GM18858 (cell line): ENCODE results near the gene POLR1D.

Source experiments
- ATAC-seq: cut with Tn5 transposase; IDR thresholded peaks from one replicate; pipeline ENCODE4 v1.9.1; 2021; ENCODE audit not compliant: unreplicated experiment

Gene POLR1D

GRCh38 chr13:27637289-27637626 lies 15.6 kb downstream of the POLR1D start:
- no peak for ATAC-seq

DNA sequence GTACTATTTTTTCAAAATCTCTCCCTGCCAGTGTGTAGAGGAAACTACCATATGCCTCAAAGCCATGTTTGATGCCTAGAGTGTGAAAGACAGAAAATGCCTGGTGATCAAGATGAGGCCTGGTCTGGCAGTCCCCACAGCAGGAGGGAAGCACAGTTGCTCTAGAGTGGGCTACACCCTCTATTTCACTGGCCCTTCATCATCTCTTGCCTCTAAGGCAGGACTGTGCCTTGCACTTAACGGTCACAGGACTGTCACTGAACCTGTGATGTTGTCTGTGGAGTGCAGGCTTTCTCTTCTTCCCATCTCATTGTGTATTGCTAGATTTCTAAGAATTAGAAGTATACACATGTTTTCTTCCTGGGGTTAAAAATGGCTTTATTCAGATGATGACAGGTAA lies 16.3 kb downstream of the POLR1D start:
- ATAC-seq, result no peak

GRCh38 chr13:27638521-27638920 lies 16.8 kb downstream of the POLR1D start:
- ATAC-seq, result no peak

DNA sequence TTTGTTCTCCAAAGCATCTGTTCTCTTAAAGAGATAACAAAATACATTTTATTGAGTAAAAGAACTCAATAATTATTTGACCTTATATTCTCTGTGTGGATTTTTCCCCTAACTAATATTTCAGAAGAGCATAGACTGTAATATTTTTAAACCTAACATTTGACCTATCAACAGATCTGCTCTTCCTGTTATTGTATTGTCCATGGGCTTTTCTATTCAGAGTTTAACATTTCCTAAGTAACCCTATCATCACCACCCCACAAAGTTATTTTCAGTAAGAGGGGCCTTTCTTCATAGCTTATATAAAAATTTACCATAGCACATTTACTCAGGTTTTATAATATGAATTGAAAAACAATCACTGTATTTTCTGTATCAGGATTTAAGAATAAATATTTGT lies 17.5 kb downstream of the POLR1D start:
- ATAC-seq, result no peak

DNA sequence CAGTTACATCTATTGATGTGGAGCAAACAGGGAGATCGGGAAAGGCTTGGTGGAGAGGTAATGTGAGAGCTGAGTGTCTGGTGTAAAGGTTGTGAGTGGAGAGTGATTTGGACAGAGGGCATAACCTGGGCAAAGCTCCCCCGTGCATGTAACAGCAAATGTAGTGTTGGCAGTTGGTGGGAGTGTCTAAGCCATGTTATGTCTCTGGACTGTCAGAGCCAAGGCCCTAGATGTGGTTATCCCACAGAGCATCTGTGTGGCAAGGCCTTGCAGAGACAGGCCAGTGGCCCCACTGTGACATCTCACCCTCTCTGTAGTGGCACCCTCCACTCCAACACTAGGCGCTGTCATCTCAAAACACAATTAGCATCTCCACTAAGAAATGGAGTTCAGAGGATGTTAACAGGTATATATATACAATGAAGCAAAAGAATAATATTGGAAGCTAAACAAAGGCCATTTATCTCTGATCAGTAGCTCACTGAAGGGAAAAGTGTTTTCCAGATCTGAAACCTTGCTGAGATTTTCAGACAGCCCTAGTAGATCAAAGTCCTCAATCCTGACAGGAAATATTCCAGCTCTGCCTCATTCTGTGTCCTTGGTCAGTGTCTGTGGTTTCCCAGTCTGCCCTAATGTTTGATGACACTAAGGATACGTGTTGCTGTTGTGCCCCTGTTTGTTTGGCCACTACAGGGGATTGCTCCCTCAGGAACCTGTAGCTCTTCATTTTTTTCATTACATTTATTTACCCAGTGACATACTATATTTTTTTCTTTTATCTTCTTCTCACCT lies 20.2 kb downstream of the POLR1D start:
- ATAC-seq, result no peak

GRCh38 chr13:27643334-27644132 lies 21.8 kb downstream of the POLR1D start:
- no peak for ATAC-seq

DNA sequence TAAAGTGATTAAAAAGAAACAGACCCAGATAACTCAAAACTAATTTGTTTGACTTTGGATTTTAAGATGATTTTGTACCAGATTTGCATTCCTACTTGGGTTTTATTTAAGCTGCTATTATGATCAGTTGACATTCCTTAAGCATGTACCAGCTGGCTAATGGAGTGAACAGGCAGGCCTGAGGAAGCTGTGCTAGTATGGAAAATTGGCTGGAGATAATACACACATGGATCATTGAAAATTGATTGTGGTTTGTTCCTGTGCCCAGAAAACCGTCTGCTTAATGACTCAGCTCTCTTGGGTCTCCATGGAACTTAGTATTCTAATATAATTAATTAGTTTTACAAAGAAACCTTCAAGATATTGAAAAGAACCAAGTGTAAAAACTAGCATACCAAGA lies 22.6 kb downstream of the POLR1D start:
- no peak for ATAC-seq

GRCh38 chr13:27650312-27650711 lies 28.6 kb downstream of the POLR1D start:
- no peak for ATAC-seq

DNA sequence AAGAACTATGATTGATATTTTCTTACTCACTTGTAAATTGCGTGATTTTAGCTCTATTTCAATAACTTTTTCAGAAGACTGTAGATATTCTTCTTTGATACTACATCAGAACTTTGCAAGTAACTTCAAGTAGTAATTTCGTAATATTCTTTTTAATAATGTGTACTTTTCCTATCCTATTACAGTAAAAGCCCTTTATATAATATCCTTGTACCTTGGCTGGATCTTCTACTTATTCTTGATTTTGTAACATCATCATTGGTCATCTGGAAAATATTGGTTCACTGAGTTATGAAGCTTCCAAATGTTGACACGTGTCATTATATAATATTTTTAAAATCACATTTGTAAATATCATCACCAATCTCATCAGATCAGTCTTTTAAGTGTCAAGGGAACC lies 32.4 kb downstream of the POLR1D start:
- no peak for ATAC-seq

- ATAC-seq, result no peak
Observed at GRCh38 chr13:27654816-27655215, 33.1 kb downstream of the POLR1D start.

DNA sequence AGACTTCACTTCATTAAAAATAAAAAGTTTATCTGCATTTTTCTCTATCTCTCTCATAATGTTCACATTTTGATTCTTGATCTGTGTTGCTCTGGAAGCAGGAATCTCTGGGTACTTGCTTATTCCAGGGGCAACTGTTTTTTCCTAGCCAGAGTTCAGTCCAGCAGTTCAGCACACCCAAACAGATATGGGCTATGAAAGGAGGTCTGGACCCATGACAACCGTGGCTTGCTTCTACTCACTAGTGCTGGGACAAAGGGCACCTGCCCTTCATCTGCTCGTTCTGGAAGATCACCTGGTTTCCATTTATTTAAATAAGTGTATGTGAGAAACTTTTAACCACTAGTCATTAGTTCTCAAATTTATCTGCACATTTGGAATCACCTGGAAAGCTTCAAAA lies 36.0 kb downstream of the POLR1D start:
- no peak for ATAC-seq

DNA sequence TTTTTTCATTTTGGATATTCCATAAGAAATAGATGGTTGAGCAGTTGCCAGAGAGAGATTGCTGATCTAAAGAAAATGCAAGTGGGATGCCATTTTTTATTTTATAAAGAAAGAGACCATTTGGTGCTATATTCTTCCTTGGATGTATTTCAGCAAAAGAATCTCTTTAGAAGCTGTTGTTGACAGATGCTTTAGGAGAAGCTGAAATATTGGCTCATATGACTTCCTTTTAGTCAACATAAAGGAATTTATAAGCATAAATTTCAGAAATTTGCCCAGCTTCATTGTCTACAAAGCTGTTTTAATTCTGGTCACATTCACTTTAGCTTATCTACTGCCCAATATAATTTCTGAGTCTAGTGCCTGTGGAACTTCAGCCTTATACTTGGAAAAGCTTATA lies 36.9 kb downstream of the POLR1D start:
- no peak for ATAC-seq

DNA sequence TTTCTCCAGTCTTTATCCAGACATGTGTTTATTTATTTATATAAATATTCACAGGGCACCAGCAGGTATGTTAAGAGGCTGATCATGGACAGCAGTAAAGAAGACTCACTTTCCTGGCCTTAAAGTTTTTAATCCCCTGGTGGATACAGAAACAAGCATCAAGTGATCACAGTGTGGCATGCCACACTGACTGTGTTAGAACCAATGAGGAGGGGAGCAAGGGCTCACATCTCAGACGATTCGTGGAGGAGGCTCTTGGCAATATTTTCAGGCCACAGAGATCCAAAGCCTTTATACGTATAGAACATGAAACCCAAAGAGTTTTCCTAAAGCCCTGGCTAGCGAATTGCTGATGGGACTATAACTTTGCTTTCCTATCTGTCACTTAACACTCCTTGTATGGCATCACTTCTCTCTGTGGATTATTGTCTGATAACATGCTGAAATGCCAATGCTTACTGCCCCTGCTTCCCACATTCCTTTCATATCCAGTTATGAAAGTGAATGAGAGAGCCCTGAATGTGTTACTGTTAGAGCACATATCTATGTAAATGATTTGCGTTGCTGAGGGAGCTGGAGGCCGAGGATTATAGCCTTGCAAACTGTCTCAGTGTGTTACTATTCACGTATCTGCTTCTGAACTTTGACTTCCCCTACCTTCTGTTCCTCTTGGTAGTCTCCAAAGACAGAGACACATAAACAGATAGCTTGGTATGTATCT lies 37.6 kb downstream of the POLR1D start:
- no peak for ATAC-seq

GRCh38 chr13:27660511-27660910 lies 38.8 kb downstream of the POLR1D start:
- no peak for ATAC-seq

- ATAC-seq, result no peak
Observed at GRCh38 chr13:27661017-27661416, 39.3 kb downstream of the POLR1D start.

- no peak for ATAC-seq
Observed at GRCh38 chr13:27662738-27663470, 41.2 kb downstream of the POLR1D start.

GRCh38 chr13:27663947-27664346 lies 42.3 kb downstream of the POLR1D start:
- ATAC-seq, result no peak

DNA sequence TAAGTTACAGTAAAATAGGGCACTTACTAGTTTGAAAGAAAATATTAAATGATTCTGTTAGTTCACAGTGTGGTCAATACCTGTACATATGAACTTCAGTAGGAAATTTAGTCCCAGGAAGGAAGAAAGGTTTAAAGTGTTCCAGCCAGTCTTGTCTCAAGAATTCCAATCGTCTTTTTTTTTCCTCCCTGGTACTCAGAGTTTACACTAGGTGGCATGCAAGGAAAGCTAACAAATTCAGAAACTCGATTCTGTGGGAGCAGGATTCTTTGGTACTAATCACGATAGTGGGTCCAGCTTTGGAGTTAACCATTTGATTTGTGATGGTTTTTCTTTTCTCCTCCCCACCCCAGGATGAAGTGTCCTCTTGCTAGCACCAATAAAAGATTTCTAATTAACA lies 43.6 kb downstream of the POLR1D start:
- no peak for ATAC-seq

DNA sequence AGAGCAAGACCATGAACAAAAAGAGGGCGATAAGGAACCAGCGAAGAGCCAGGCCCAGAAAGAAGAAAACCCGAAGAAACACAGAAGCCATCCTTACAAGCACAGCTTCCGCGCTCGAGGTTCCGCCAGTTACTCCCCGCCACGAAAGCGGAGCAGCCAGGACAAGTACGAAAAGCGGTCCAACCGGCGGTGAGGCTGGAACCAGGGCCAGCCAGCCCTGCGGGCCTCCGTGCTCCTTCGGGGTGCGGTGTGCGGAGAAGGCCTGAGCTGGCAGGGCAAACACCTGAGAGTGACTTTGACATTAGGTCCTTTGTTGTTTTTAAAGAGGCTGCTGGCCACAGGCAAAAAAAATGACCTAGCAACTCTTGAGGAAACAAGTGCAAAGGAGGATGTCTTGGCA lies 44.1 kb downstream of the POLR1D start:
- ATAC-seq, result no peak

DNA sequence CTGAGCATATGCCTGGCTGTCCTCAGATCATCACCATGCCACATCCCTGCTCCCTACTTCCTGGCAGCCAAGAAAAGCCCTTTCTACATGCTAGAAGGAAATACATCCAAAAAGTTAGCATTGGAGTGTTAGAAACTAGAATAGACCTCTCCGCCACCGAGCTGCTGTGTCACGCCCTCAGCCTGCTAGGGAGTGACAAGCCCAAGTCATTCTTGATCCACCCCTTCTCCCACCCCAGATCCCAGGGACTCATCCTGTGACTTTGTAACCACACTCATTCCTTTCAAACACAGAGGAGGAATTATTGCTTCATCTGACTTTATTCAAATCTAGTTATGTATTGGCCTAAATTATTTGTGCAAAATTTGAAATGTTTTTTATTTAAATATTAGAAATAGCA lies 45.3 kb downstream of the POLR1D start:
- no peak for ATAC-seq

GRCh38 chr13:27667946-27668345 lies 46.3 kb downstream of the POLR1D start:
- no peak for ATAC-seq
